HG03108 (cell line): Measurements from ENCODE around the gene COBL.
"Not testable (repeated sequence)": the region's sequence is repeated elsewhere in the genome, so short reads cannot be mapped to it uniquely, and the experiment has no call there.

ENCODE experiments used
- ATAC-seq: cut with Tn5 transposase; IDR thresholded peaks from one replicate; pipeline ENCODE4 v1.9.1; 2021; ENCODE audit warnings: moderate library complexity; ENCODE audit not compliant: unreplicated experiment

COBL gene

GRCh38 chr7:51013218-51013786 is 303.3 kb downstream of the COBL start:
- ATAC-seq: no peak

GRCh38 chr7:51012569-51013217 is 303.9 kb downstream of the COBL start:
- ATAC-seq: no peak

- ATAC-seq: no peak
Observed at GRCh38 chr7:51011710-51012350, 304.8 kb downstream of the COBL start.

- ATAC-seq: no peak
Observed at GRCh38 chr7:51010534-51010933, 306.1 kb downstream of the COBL start.

- ATAC-seq: no peak
Observed at GRCh38 chr7:51009716-51010496, 306.7 kb downstream of the COBL start.

GRCh38 chr7:51007551-51008505 is 308.8 kb downstream of the COBL start:
- no peak for ATAC-seq

- no peak for ATAC-seq
Observed at GRCh38 chr7:51006483-51007235, 309.9 kb downstream of the COBL start.

- ATAC-seq: no peak
Observed at GRCh38 chr7:51005074-51005473, 311.5 kb downstream of the COBL start.

- no peak for ATAC-seq
Observed at GRCh38 chr7:51000956-51001355, 315.7 kb downstream of the COBL start.

- ATAC-seq: no peak
Observed at GRCh38 chr7:50994753-50995319, 321.8 kb downstream of the COBL start.

GRCh38 chr7:50990214-50990613 is 326.4 kb downstream of the COBL start:
- ATAC-seq: not testable (repeated sequence)

GRCh38 chr7:50988988-50989387 is 327.6 kb downstream of the COBL start:
- no peak for ATAC-seq

GRCh38 chr7:50988465-50988864 is 328.1 kb downstream of the COBL start:
- ATAC-seq: no peak

- no peak for ATAC-seq
Observed at GRCh38 chr7:50985096-50985495, 331.5 kb downstream of the COBL start.

GRCh38 chr7:50983850-50984249 is 332.8 kb downstream of the COBL start:
- no peak for ATAC-seq

GRCh38 chr7:50982626-50983025 is 334.0 kb downstream of the COBL start:
- ATAC-seq: no peak

- no peak for ATAC-seq
Observed at GRCh38 chr7:50981743-50982142, 334.9 kb downstream of the COBL start.

- no peak for ATAC-seq
Observed at GRCh38 chr7:50980411-50980810, 336.2 kb downstream of the COBL start.

- no peak for ATAC-seq
Observed at GRCh38 chr7:50978633-50979215, 337.9 kb downstream of the COBL start.
